ENCODE results near the gene HES1.

HES1 gene

GRCh38 chr3:194174406-194174805 is 38.5 kb downstream of the HES1 start:
- no peak for FAIRE-seq

GRCh38 chr3:194174980-194175379 is 39.0 kb downstream of the HES1 start:
- no peak for FAIRE-seq

GRCh38 chr3:194176274-194176991 is 40.5 kb downstream of the HES1 start:
- FAIRE-seq, result no peak

GRCh38 chr3:194177141-194177540 is 41.2 kb downstream of the HES1 start:
- no peak for FAIRE-seq

GRCh38 chr3:194178128-194178527 is 42.2 kb downstream of the HES1 start:
- no peak for FAIRE-seq

GRCh38 chr3:194178669-194179068 is 42.7 kb downstream of the HES1 start:
- no peak for FAIRE-seq

- FAIRE-seq, result no peak
These were observed 44.6 kb downstream of the HES1 start for GRCh38 chr3:194180570-194180969.

- FAIRE-seq, result no peak
These were observed 45.9 kb downstream of the HES1 start for GRCh38 chr3:194181612-194182529.

GRCh38 chr3:194183271-194183670 is 47.3 kb downstream of the HES1 start:
- FAIRE-seq, result no peak

- no peak for FAIRE-seq
These were observed 48.4 kb downstream of the HES1 start for GRCh38 chr3:194184265-194184751.

- no peak for FAIRE-seq
These were observed 48.9 kb downstream of the HES1 start for GRCh38 chr3:194184801-194185200.

- no peak for FAIRE-seq
These were observed 49.3 kb downstream of the HES1 start for GRCh38 chr3:194185221-194185620.

GRCh38 chr3:194187233-194187944 is 51.4 kb downstream of the HES1 start:
- no peak for FAIRE-seq
